Activated CD4-positive, alpha-beta T cell treated with anti-CD3 and anti-CD28 coated beads for 36 hours (primary cell): ENCODE data around the gene GAGE10. TPM values are rescaled to one million over a fixed set of nuclear protein-coding genes. Genes with fewer than 3 reads are reported as not detected.
"Not testable (repeated sequence)": the region's sequence is repeated elsewhere in the genome, so short reads cannot be mapped to it uniquely, and the experiment has no call there.

Experiments
- ATAC-seq: fragments of 200-7000 bp; cut with Tn5 transposase; one replicate; pipeline ENCODE4 v1.10.0; 2021; ENCODE audit warnings: mild to moderate bottlenecking, moderate library complexity
- CTCF ChIA-PET: fragments of 350-600 bp; sonication (Branson Sonifier 250); formaldehyde crosslinking; loops from one replicate; lab custom pipeline; 2021; ENCODE audit warnings: antibody characterized with exemption; lab: Charles Lee
- POLR2A ChIA-PET: fragments of 350-600 bp; sonication (Branson Sonifier 250); formaldehyde crosslinking; loops from one replicate; lab custom pipeline; 2021; ENCODE audit warnings: antibody characterized with exemption, inconsistent platforms; lab: Charles Lee
- DNase-seq: peaks from one replicate; pipeline ENCODE4 v3.0.0-alpha.2; 2020
- H3K27ac Mint-ChIP-seq: one replicate; pipeline ENCODE4 v1.8.0; 2021; ENCODE audit warnings: mixed read lengths
- H3K27me3 Mint-ChIP-seq: one replicate; pipeline ENCODE4 v1.8.0; 2021; ENCODE audit warnings: mixed read lengths
- H3K36me3 Mint-ChIP-seq: one replicate; pipeline ENCODE4 v1.8.0; 2021; ENCODE audit warnings: low read depth, mixed read lengths
- H3K4me1 Mint-ChIP-seq: one replicate; pipeline ENCODE4 v1.8.0; 2021; ENCODE audit warnings: mixed read lengths
- H3K4me3 Mint-ChIP-seq: one replicate; pipeline ENCODE4 v1.8.0; 2021; ENCODE audit warnings: mild to moderate bottlenecking, moderate library complexity, mixed read lengths
- H3K9me3 Mint-ChIP-seq: one replicate; pipeline ENCODE4 v1.8.0; 2021; ENCODE audit warnings: low read depth, mixed read lengths
- intact Hi-C, 2 experiments: fragments of 100-400 bp; cut with DNase I in 1 of 2; cut with micrococcal nuclease in 1 of 2; formaldehyde crosslinking; loops; one replicate each; pipeline versions ENCODE4 v1.14.2 to v1.15.1; 2022 to 2024; cut with DNase I, micrococcal nuclease
- total RNA-seq, 2 experiments: library from RNA; stranded (reverse); gene quantifications; one replicate each; pipeline ENCODE4 v1.2.3, GENCODE V29; 2021

GAGE10 gene
- total RNA-seq, 2 experiments from 2014 or later, result not detected

DNA sequence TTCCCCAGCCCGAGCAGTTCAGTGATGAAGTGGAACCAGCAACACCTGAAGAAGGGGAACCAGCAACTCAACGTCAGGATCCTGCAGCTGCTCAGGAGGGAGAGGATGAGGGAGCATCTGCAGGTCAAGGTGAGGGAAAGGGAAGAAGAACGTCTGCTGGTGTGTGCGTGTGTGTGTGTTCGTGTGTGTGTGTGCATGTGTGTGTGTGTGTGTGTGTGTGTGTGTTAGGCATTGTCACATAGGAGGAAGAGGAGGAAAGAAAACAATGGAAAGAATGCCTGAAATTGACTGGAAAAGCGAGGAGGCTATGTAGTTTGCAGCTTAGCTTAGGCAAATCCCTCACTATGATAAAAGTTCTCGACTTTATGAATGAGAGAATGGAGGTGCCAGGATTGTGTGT is 20.3 kb downstream of the GAGE10 start:
- intact Hi-C loops, H3K4me1 Mint-ChIP-seq, ATAC-seq, H3K9me3 Mint-ChIP-seq, CTCF ChIA-PET, POLR2A ChIA-PET, H3K4me3 Mint-ChIP-seq, H3K27me3 Mint-ChIP-seq, DNase-seq, H3K36me3 Mint-ChIP-seq, H3K27ac Mint-ChIP-seq: not testable (repeated sequence)

GRCh38 chrX:49330421-49330820 is 27.0 kb downstream of the GAGE10 start:
- DNase-seq, H3K9me3 Mint-ChIP-seq, H3K27me3 Mint-ChIP-seq, intact Hi-C loops, H3K4me3 Mint-ChIP-seq, CTCF ChIA-PET, H3K27ac Mint-ChIP-seq, POLR2A ChIA-PET, H3K36me3 Mint-ChIP-seq, ATAC-seq, H3K4me1 Mint-ChIP-seq: not testable (repeated sequence)

DNA sequence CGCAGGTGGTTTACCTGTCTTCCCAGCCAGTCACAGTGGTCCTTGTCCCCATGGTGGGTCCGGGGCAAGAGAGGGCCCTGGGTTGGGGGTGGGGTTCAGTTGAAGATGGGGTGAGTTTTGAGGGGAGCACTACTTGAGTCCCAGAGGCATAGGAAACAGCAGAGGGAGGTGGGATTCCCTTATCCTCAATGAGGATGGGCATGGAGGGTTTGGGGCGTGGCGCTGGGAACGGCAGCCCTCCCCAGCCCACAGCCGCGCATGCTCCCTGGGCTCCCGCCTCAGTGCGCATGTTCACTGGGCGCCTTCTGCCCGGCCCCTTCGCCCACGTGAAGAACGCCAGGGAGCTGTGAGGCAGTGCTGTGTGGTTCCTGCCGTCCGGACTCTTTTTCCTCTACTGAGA is 27.8 kb downstream of the GAGE10 start, which contains the start of gene GAGE13:
Gene GAGE13, plus strand, starts transcription at position 301 of the 400 bp plus-strand sequence. CDS start 1,156 bp downstream, outside the sequence.
- H3K36me3 Mint-ChIP-seq, CTCF ChIA-PET, H3K9me3 Mint-ChIP-seq, POLR2A ChIA-PET, ATAC-seq, H3K27me3 Mint-ChIP-seq, H3K4me3 Mint-ChIP-seq, H3K27ac Mint-ChIP-seq, H3K4me1 Mint-ChIP-seq, DNase-seq, intact Hi-C loops: not testable (repeated sequence)

DNA sequence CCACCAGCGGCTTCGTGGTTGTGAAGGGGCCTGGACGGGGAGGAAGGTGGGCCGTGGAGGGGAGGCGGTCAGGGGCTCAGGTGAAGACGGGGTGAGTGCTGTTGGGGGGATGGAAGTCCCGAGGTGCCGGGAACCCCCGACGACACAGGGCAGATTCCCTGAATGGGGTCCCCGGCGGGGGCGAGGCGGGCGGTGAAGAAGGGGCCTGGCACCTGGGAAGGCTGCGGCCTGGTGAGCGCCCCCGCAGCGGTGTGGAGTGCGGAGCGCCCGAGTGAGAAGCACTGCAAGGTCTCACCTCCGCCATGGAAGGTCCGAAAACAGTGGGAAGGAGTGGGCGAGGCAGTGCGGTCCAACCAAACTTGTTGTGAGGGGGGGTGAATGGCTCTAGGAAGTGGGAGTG is 28.4 kb downstream of the GAGE10 start:
- CTCF ChIA-PET, H3K4me1 Mint-ChIP-seq, DNase-seq, H3K9me3 Mint-ChIP-seq, POLR2A ChIA-PET, intact Hi-C loops, H3K27ac Mint-ChIP-seq, ATAC-seq, H3K36me3 Mint-ChIP-seq, H3K4me3 Mint-ChIP-seq, H3K27me3 Mint-ChIP-seq: not testable (repeated sequence)

GRCh38 chrX:49341449-49341848 is 38.0 kb downstream of the GAGE10 start:
- H3K27me3 Mint-ChIP-seq, POLR2A ChIA-PET, DNase-seq, H3K4me3 Mint-ChIP-seq, H3K9me3 Mint-ChIP-seq, H3K4me1 Mint-ChIP-seq, H3K27ac Mint-ChIP-seq, ATAC-seq, H3K36me3 Mint-ChIP-seq, intact Hi-C loops, CTCF ChIA-PET: not testable (repeated sequence)

GRCh38 chrX:49344496-49345175 is 41.2 kb downstream of the GAGE10 start:
- H3K27ac Mint-ChIP-seq, CTCF ChIA-PET, H3K4me3 Mint-ChIP-seq, H3K4me1 Mint-ChIP-seq, intact Hi-C loops, H3K9me3 Mint-ChIP-seq, POLR2A ChIA-PET, H3K36me3 Mint-ChIP-seq, DNase-seq, H3K27me3 Mint-ChIP-seq, ATAC-seq: not testable (repeated sequence)

- POLR2A ChIA-PET, DNase-seq, H3K9me3 Mint-ChIP-seq, H3K27ac Mint-ChIP-seq, CTCF ChIA-PET, intact Hi-C loops, H3K27me3 Mint-ChIP-seq, H3K4me3 Mint-ChIP-seq, H3K4me1 Mint-ChIP-seq, ATAC-seq, H3K36me3 Mint-ChIP-seq: not testable (repeated sequence)
Measured at GRCh38 chrX:49345402-49345801, 42.0 kb downstream of the GAGE10 start.

- H3K27ac Mint-ChIP-seq, DNase-seq, ATAC-seq, H3K4me3 Mint-ChIP-seq, H3K4me1 Mint-ChIP-seq, intact Hi-C loops, H3K36me3 Mint-ChIP-seq, H3K9me3 Mint-ChIP-seq, H3K27me3 Mint-ChIP-seq, POLR2A ChIA-PET, CTCF ChIA-PET: not testable (repeated sequence)
Measured at GRCh38 chrX:49346150-49346549, 42.7 kb downstream of the GAGE10 start.

Other genes with a start within 250 kb of the GAGE10 start
- gene CCDC120, start 244.6 kb upstream of the GAGE10 start, total RNA-seq, result 1 to 10 TPM; 3.1 to 3.6 TPM
- 10 to 100 TPM in 1 of 2 experiments, 1 to 10 TPM in 1; 9.1 to 11.5 TPM for gene PRAF2, start 229.6 kb upstream of the GAGE10 start, total RNA-seq
- gene WDR45, start 223.8 kb upstream of the GAGE10 start, total RNA-seq, result 10 to 100 TPM; 22.4 to 23.9 TPM
- gene GPKOW, start 179.9 kb upstream of the GAGE10 start, total RNA-seq, result 10 to 100 TPM; 17.8 to 21.2 TPM
- gene MAGIX, start 140.9 kb upstream of the GAGE10 start, total RNA-seq, result 1 to 10 TPM in 1 of 2 experiments, under 1 TPM in 1; 0.49 to 1.3 TPM
- gene PLP2, start 131.7 kb upstream of the GAGE10 start, total RNA-seq, result 100 to 1,000 TPM; 174 to 202 TPM
- gene PRICKLE3, start 117.3 kb upstream of the GAGE10 start, total RNA-seq, result 10 to 100 TPM; 22.3 to 23.0 TPM
- gene SYP, start 103.5 kb upstream of the GAGE10 start, total RNA-seq, result 1 to 10 TPM; 7.2 to 8.5 TPM
- under 1 TPM; 0.65 to 0.87 TPM for gene CACNA1F, start 70.3 kb upstream of the GAGE10 start, total RNA-seq
- 10 to 100 TPM; 19.8 to 23.8 TPM for gene CCDC22, start 68.2 kb upstream of the GAGE10 start, total RNA-seq
- gene FOXP3, start 38.9 kb upstream of the GAGE10 start, total RNA-seq, result 10 to 100 TPM; 17.9 to 20.0 TPM
- 1 to 10 TPM; 4.4 to 4.7 TPM for gene PPP1R3F, start 33.9 kb upstream of the GAGE10 start, total RNA-seq
- gene GAGE12J, start 18.4 kb downstream of the GAGE10 start, total RNA-seq, result not detected
- not detected for gene GAGE13, start 27.9 kb downstream of the GAGE10 start, total RNA-seq
- gene GAGE12C, start 228.5 kb downstream of the GAGE10 start, total RNA-seq, result not detected
- not detected for gene GAGE12D, start 238.1 kb downstream of the GAGE10 start, total RNA-seq
- not detected for gene GAGE12E, start 247.6 kb downstream of the GAGE10 start, total RNA-seq